ENCODE measurements around the gene ABAT. TPM values are rescaled to one million over a fixed set of nuclear protein-coding genes. Genes with fewer than 3 reads are reported as not detected.

ABAT gene
- total and polyA plus RNA-seq, 10 of the 15 experiments (the other 5 are each of a cell fraction or from before 2014, with no cell fraction given), result 1.0 to 10.6 (median 1.9) TPM

- no peak overlapping the region for H3K4me3 ChIP-seq
- no peaks in the 10 kb centered on the region for H4K20me1 ChIP-seq (ENCODE audit: control insufficient read depth, insufficient read depth)
- ChIA-PET RAD21 (ENCODE audit: unreplicated experiment) (no interaction called here), POLR2A (no interaction called here), CTCF (no interaction called here), SMC1A (ENCODE audit: uncharacterized antibody, unreplicated experiment) (no interaction called here)
- H3K4me2 ChIP-seq (ENCODE audit: control insufficient read depth, insufficient read depth), result no peak overlapping the region
- in situ Hi-C loops (cut with MboI) (no loop called here), intact Hi-C loops (cut with micrococcal nuclease; ENCODE audit: unreplicated experiment) (no loop called here)
- H3K4me1 ChIP-seq (ENCODE audit: control insufficient read depth, insufficient read depth, low read length), result peaks cover 2% of the 10 kb centered on the region; the same call in 1 of the 2 replicates
- peaks cover 6% of the 10 kb centered on the region; the same call in 2 of the 3 replicates for H3K9me3 ChIP-seq (replicated peaks; ENCODE audit: control insufficient read depth, insufficient read depth, low read length)
- BruUV-seq (replicated peaks), result no TSS peak
- DNase-seq (ENCODE audit: low read depth, low spot score), result no peak
- no peak for ATAC-seq
- H3K27me3 ChIP-seq (replicated peaks in 1 of 2; ENCODE audit: control insufficient read depth in 2 of 2, insufficient read depth in 2 of 2, low read length in 1 of 2), result no peaks in the 10 kb centered on the region
- H3K36me3 ChIP-seq (ENCODE audit: control insufficient read depth in 2 of 2, insufficient read depth in 2 of 2, low read length in 1 of 2), result peaks cover 5 to 6% of the 10 kb centered on the region in 2 experiments
- no peak overlapping the region for H2AFZ ChIP-seq (ENCODE audit: control insufficient read depth, low read depth, low read length)
- H3K9ac ChIP-seq (ENCODE audit: control insufficient read depth, insufficient read depth, low read length), result no peak overlapping the region
- no peak for FAIRE-seq
- no peak overlapping the region for H3K27ac ChIP-seq (ENCODE audit: control insufficient read depth, insufficient read depth)
- WGBS (ENCODE audit: insufficient coverage, insufficient replicate concordance, low lambda C conversion rate, missing lambda C conversion rate), result 85% methylated on average over 8 of the region's 8 CpGs
- H3K79me2 ChIP-seq (ENCODE audit: control insufficient read depth, insufficient read depth, low read length), result no peaks in the 10 kb centered on the region
- TF ChIP-seq BCL11A (IDR thresholded peaks at IDR 0.05; ENCODE audit: low read depth, low read length) (no peak), ZNF687 (IDR thresholded peaks at IDR 0.05) (no peak), BCLAF1 (IDR thresholded peaks at IDR 0.05) (no peak), RELB (IDR thresholded peaks at IDR 0.05; ENCODE audit: low read depth) (no peak), CHD1 (IDR thresholded peaks at IDR 0.05; ENCODE audit: low read depth, low read length) (no peak), IKZF1 (conservative IDR thresholded peaks at IDR 0.05) (no peak), NR2C1 (IDR thresholded peaks at IDR 0.05) (no peak), KDM1A (IDR thresholded peaks at IDR 0.05; ENCODE audit: borderline replicate concordance) (no peak), MAX (IDR thresholded peaks at IDR 0.05; ENCODE audit: low read depth, low read length) (no peak), POLR2AphosphoS2 (IDR thresholded peaks at IDR 0.05; ENCODE audit: low read depth, low read length) (no peak), E2F4 (IDR thresholded peaks at IDR 0.05; ENCODE audit: low read depth, low read length) (no peak), KLF5 (IDR thresholded peaks at IDR 0.05; ENCODE audit: partially characterized antibody) (no peak), MTA2 (IDR thresholded peaks at IDR 0.05; ENCODE audit: low read depth) (no peak)
These were observed 24.4 kb upstream of the ABAT start for GRCh38 chr16:8649829-8650554.

All from GM12878 (cell line).